Measurements from ENCODE around the gene AFDN. TPM values are rescaled to one million over a fixed set of nuclear protein-coding genes. Genes with fewer than 3 reads are reported as not detected.
A peak's percentile ranks its signal among the peaks of the same experiment; 100 is the strongest.

The AFDN gene
- total and polyA plus RNA-seq, 2 experiments from 2014 or later = 66.9 to 200 TPM

- no peak for DNase-seq (ENCODE audit: low spot score)
- peaks cover 18% of the 10 kb centered on the region for H3K4me1 ChIP-seq (ENCODE audit: insufficient read depth)
- no peaks in the 10 kb centered on the region for H4K20me1 ChIP-seq (replicated peaks; ENCODE audit: insufficient read depth)
- H3K36me3 Mint-ChIP-seq (ENCODE audit: low read depth) = no peaks in the 10 kb centered on the region
- no peak for TF ChIP-seq CTCF (conservative IDR thresholded peaks at IDR 0.05; ENCODE audit: low read depth in 2 of 2)
- no peak for TF ChIP-seq POLR2AphosphoS5 (IDR thresholded peaks at IDR 0.05; ENCODE audit: low read depth)
- no peak for TF ChIP-seq CREB1 (CRISPR knock-in tag; IDR thresholded peaks at IDR 0.05; ENCODE audit: low read depth)
- no peak for TF ChIP-seq REST (IDR thresholded peaks at IDR 0.05; ENCODE audit: unreplicated experiment)
- no peak for TF ChIP-seq ZNF331 (CRISPR knock-in tag; IDR thresholded peaks at IDR 0.05; ENCODE audit: low read depth)
- TF ChIP-seq ETS1 (IDR thresholded peaks at IDR 0.05) = no peak
- no peak for TF ChIP-seq STAT1 (IDR thresholded peaks at IDR 0.05; ENCODE audit: unreplicated experiment)
- no peak for TF ChIP-seq ZNF462 (CRISPR knock-in tag; IDR thresholded peaks at IDR 0.05)
- TF ChIP-seq JUNB (IDR thresholded peaks at IDR 0.05; ENCODE audit: unreplicated experiment) = no peak
- TF ChIP-seq ZNF114 (CRISPR knock-in tag; IDR thresholded peaks at IDR 0.05) = no peak
- H3K79me2 ChIP-seq (replicated peaks; ENCODE audit: insufficient read depth) = no peaks in the 10 kb centered on the region
- H3K27ac ChIP-seq (ENCODE audit: low read depth) = no peak overlapping the region
- H3K27me3 ChIP-seq (ENCODE audit: insufficient read depth) = no peaks in the 10 kb centered on the region
- H2AFZ ChIP-seq = peak overlapping the region; percentile 66; the same call in 1 of the 2 replicates
- no peak overlapping the region for H3K4me3 ChIP-seq
- peaks cover 32% of the 10 kb centered on the region for H3K4me1 Mint-ChIP-seq
- H3K4me3 Mint-ChIP-seq = no peak overlapping the region
- no peak overlapping the region for H3K4me2 ChIP-seq
- H3K36me3 ChIP-seq (ENCODE audit: insufficient read depth) = no peaks in the 10 kb centered on the region
- H3K9me3 Mint-ChIP-seq = no peaks in the 10 kb centered on the region
- peaks cover 4% of the 10 kb centered on the region for H3K27me3 Mint-ChIP-seq (ENCODE audit: insufficient read depth, low read depth, poor library complexity)
- no peaks in the 10 kb centered on the region for H3K9me2 ChIP-seq (ENCODE audit: insufficient read depth)
- H3K27ac Mint-ChIP-seq = no peak overlapping the region
- ATAC-seq = no peak
- no peaks in the 10 kb centered on the region for H3F3A ChIP-seq (replicated peaks; ENCODE audit: low read depth)
Measured at GRCh38 chr6:167795874-167796191, 30.9 kb upstream of the AFDN start.
